Vagina (tissue), 2 donors: ENCODE data around the gene DLGAP5. TPM values are rescaled to one million over a fixed set of nuclear protein-coding genes. Genes with fewer than 3 reads are reported as not detected.

Experiments
- DNase-seq, 2 donors: peaks; one replicate each; pipeline ENCODE4 v3.0.0-alpha.2; 2017; ENCODE audit errors: extremely low spot score in 2 of 2
- H3K27ac ChIP-seq: fragments of 200-600 bp; sonication (generic); one replicate; pipeline ENCODE4 v1.5.1; 2019
- H3K27me3 ChIP-seq: fragments of 200-600 bp; sonication (generic); one replicate; pipeline ENCODE4 v1.5.1; 2019
- H3K36me3 ChIP-seq, 2 donors: fragments of 200-600 bp; sonication (generic); one replicate each; pipeline ENCODE4 v1.5.1; 2017 to 2019
- H3K4me1 ChIP-seq: fragments of 200-600 bp; sonication (generic); one replicate; pipeline ENCODE4 v1.5.1; 2019
- H3K4me3 ChIP-seq, 2 donors: fragments of 200-600 bp; sonication (generic); 1 replicate in 1 of 2; 2 replicates in 1 of 2; pipeline ENCODE4 v1.5.1; 2016 to 2019
- H3K9me3 ChIP-seq: fragments of 200-600 bp; sonication (generic); one replicate; pipeline ENCODE4 v1.5.1; 2019
- CTCF ChIP-seq, 3 experiments: fragments of 450-650 bp in 2 of 3; fragments of 200-600 bp in 1 of 3; sonication (generic) in 1 of 3; IDR thresholded peaks; one replicate each; pipeline ENCODE4 v1.5.1; 2017 to 2019; ENCODE audit warnings: antibody characterized with exemption in 3 of 3, mild to moderate bottlenecking in 2 of 3, moderate library complexity in 2 of 3
- POLR2A ChIP-seq, 2 donors: fragments of 450-650 bp; IDR thresholded peaks; one replicate each; pipeline ENCODE4 v1.6.1; 2017; ENCODE audit warnings: antibody characterized with exemption in 2 of 2, mild to moderate bottlenecking in 2 of 2, moderate library complexity in 2 of 2
- POLR2AphosphoS5 ChIP-seq, 2 donors: sonication (generic); formaldehyde crosslinking; IDR thresholded peaks; one replicate each; pipeline ENCODE4 v1.9.0; 2017; ENCODE audit warnings: antibody characterized with exemption in 2 of 2, mild to moderate bottlenecking in 2 of 2, low read depth in 1 of 2; ENCODE audit not compliant: insufficient read depth in 1 of 2
- intact Hi-C: fragments of 100-400 bp; cut with DNase I; formaldehyde crosslinking; loops from one replicate; pipeline ENCODE4 v1.15.1; 2023
- total RNA-seq: library from RNA; depleted of rRNA; stranded (reverse); fragments of >200 nt; gene quantifications from one replicate; pipeline ENCODE4 v1.2.3, GENCODE V29; 2016

Gene DLGAP5
- total RNA-seq, 1 donor from 2014 or later: 2.2 TPM

GRCh38 chr14:55142466-55142865, 48.9 kb downstream of the DLGAP5 start:
- Histone ChIP-seq H3K27ac (no peak overlapping the region), H3K4me1 (peaks cover 17% of the 10 kb centered on the region), H3K4me3 (no peak overlapping the region), H3K27me3 (no peaks in the 10 kb centered on the region), H3K36me3 (peaks cover 0 to 93% of the 10 kb centered on the region in 2 donors), H3K9me3 (no peaks in the 10 kb centered on the region)
- no peak for TF ChIP-seq POLR2A (IDR thresholded peaks at IDR 0.05)
- TF ChIP-seq POLR2AphosphoS5 (IDR thresholded peaks at IDR 0.05; ENCODE audit: insufficient read depth in 1 of 2, low read depth in 1 of 2): no peak
- no peak for TF ChIP-seq CTCF (IDR thresholded peaks at IDR 0.05)
- intact Hi-C loops: no loop called here
- DNase-seq: no peak

GRCh38 chr14:55141825-55142224, 49.6 kb downstream of the DLGAP5 start:
- intact Hi-C loops: no loop called here
- Histone ChIP-seq H3K36me3 (peaks cover 0 to 90% of the 10 kb centered on the region in 2 donors), H3K27ac (no peak overlapping the region), H3K9me3 (no peaks in the 10 kb centered on the region), H3K4me1 (peaks cover 23% of the 10 kb centered on the region), H3K4me3 (no peak overlapping the region), H3K27me3 (no peaks in the 10 kb centered on the region)
- no peak for DNase-seq
- TF ChIP-seq POLR2AphosphoS5 (IDR thresholded peaks at IDR 0.05; ENCODE audit: insufficient read depth in 1 of 2, low read depth in 1 of 2): no peak
- no peak for TF ChIP-seq CTCF (IDR thresholded peaks at IDR 0.05)
- no peak for TF ChIP-seq POLR2A (IDR thresholded peaks at IDR 0.05)

GRCh38 chr14:55139696-55140509, 51.5 kb downstream of the DLGAP5 start:
- no peak for TF ChIP-seq CTCF (IDR thresholded peaks at IDR 0.05)
- no peak for TF ChIP-seq POLR2AphosphoS5 (IDR thresholded peaks at IDR 0.05; ENCODE audit: insufficient read depth in 1 of 2, low read depth in 1 of 2)
- TF ChIP-seq POLR2A (IDR thresholded peaks at IDR 0.05): no peak
- H3K27me3 ChIP-seq: no peaks in the 10 kb centered on the region
- no peaks in the 10 kb centered on the region for H3K9me3 ChIP-seq
- H3K36me3 ChIP-seq: peaks cover 0 to 72% of the 10 kb centered on the region in 2 donors
- intact Hi-C loops: no loop called here
- H3K4me1 ChIP-seq: peaks cover 42% of the 10 kb centered on the region
- DNase-seq: no peak
- H3K27ac ChIP-seq: no peak overlapping the region
- H3K4me3 ChIP-seq: no peak overlapping the region

GRCh38 chr14:55139141-55139540, 52.2 kb downstream of the DLGAP5 start:
- peaks cover 0 to 64% of the 10 kb centered on the region in 2 donors for H3K36me3 ChIP-seq
- intact Hi-C loops: no loop called here
- no peaks in the 10 kb centered on the region for H3K9me3 ChIP-seq
- H3K27me3 ChIP-seq: no peaks in the 10 kb centered on the region
- TF ChIP-seq POLR2A (IDR thresholded peaks at IDR 0.05): no peak
- no peak overlapping the region for H3K27ac ChIP-seq
- peaks cover 49% of the 10 kb centered on the region for H3K4me1 ChIP-seq
- H3K4me3 ChIP-seq: no peak overlapping the region
- no peak for DNase-seq

GRCh38 chr14:55138091-55138490, 53.3 kb downstream of the DLGAP5 start:
- Histone ChIP-seq H3K4me3 (peak overlapping the region in 1 of 2 donors; percentile 16), H3K36me3 (peaks cover 0 to 54% of the 10 kb centered on the region in 2 donors), H3K9me3 (no peaks in the 10 kb centered on the region), H3K4me1 (peaks cover 59% of the 10 kb centered on the region), H3K27me3 (no peaks in the 10 kb centered on the region), H3K27ac (peak overlapping the region; percentile 74)
- TF ChIP-seq POLR2A (IDR thresholded peaks at IDR 0.05) (no peak), CTCF (IDR thresholded peaks at IDR 0.05) (no peak), POLR2AphosphoS5 (IDR thresholded peaks at IDR 0.05; ENCODE audit: insufficient read depth in 1 of 2, low read depth in 1 of 2) (no peak)
- intact Hi-C loops: no loop called here
- DNase-seq: no peak
